Endothelial cell of umbilical vein (primary cell): Measurements from ENCODE around the gene RPS6KA6.

Experiments
- CTCF ChIP-seq, 2 donors: IDR thresholded peaks; 1 replicate in 1 of 2; 2 replicates in 1 of 2; pipeline ENCODE4 v1.5.1; 2011; ENCODE audit warnings: low read length in 2 of 2, mild to moderate bottlenecking in 2 of 2, moderate library complexity in 2 of 2, control low read depth in 1 of 2, inconsistent platforms in 1 of 2, low read depth in 1 of 2; ENCODE audit not compliant: insufficient read depth in 1 of 2; ENCODE audit errors: extremely low read depth in 1 of 2
- POLR2A ChIP-seq: IDR thresholded peaks from 2 replicates; pipeline ENCODE4 v1.6.1; 2012; ENCODE audit warnings: low read depth, mild to moderate bottlenecking, control low read depth, low read length
- POLR2AphosphoS5 ChIP-seq: IDR thresholded peaks from 2 replicates; pipeline ENCODE4 v1.6.1; 2012; ENCODE audit warnings: low read depth, mild to moderate bottlenecking, control low read depth, low read length, moderate library complexity; ENCODE audit not compliant: insufficient read depth

- no peak for TF ChIP-seq CTCF (IDR thresholded peaks at IDR 0.05; ENCODE audit: extremely low read depth in 1 of 2, insufficient read depth in 1 of 2, low read depth in 1 of 2, low read length in 2 of 2)
- TF ChIP-seq POLR2A, result no peak
- TF ChIP-seq POLR2AphosphoS5, result no peak
Measured at GRCh38 chrX:84187533-84188319, at the start of gene RPS6KA6.
